ENCODE measurements around the gene SLC16A6.
"Not testable (repeated sequence)": the region's sequence is repeated elsewhere in the genome, so short reads cannot be mapped to it uniquely, and the experiment has no call there.

SLC16A6 gene

GRCh38 chr17:68225055-68225454 is 65.9 kb downstream of the SLC16A6 start:
- H3K4me3 ChIP-seq (ENCODE audit: low read depth, low read length), result not testable (repeated sequence)

- H3K4me3 ChIP-seq (ENCODE audit: low read depth, low read length), result no peak overlapping the region
These were observed 68.3 kb downstream of the SLC16A6 start for GRCh38 chr17:68222606-68223005.

- no peak overlapping the region for H3K4me3 ChIP-seq (ENCODE audit: low read depth, low read length)
These were observed 69.1 kb downstream of the SLC16A6 start for GRCh38 chr17:68221786-68222185.

- H3K4me3 ChIP-seq (ENCODE audit: low read depth, low read length), result not testable (repeated sequence)
These were observed 70.1 kb downstream of the SLC16A6 start for GRCh38 chr17:68220786-68221185.

- H3K4me3 ChIP-seq (ENCODE audit: low read depth, low read length), result not testable (repeated sequence)
These were observed 70.7 kb downstream of the SLC16A6 start for GRCh38 chr17:68220186-68220585.

- not testable (repeated sequence) for H3K4me3 ChIP-seq (ENCODE audit: low read depth, low read length)
These were observed 71.5 kb downstream of the SLC16A6 start for GRCh38 chr17:68219429-68219828.
